Activated CD4-positive, alpha-beta T cell treated with anti-CD3 and anti-CD28 coated beads, Interleukin-2, amount 10 ng/mL, durations not matched to agents 24 days and 14 days (primary cell): ENCODE results near the gene RHOG. TPM values are rescaled to one million over a fixed set of nuclear protein-coding genes. Genes with fewer than 3 reads are reported as not detected.

Experiments
- DNase-seq: peaks from one replicate; pipeline ENCODE4 v3.0.0; 2022
- H3K27ac Mint-ChIP-seq: one replicate; pipeline ENCODE4 v1.8.0; 2022; ENCODE audit warnings: mild to moderate bottlenecking, mixed read lengths
- H3K27me3 Mint-ChIP-seq: one replicate; pipeline ENCODE4 v1.8.0; 2022; ENCODE audit warnings: mixed read lengths
- H3K36me3 Mint-ChIP-seq: one replicate; pipeline ENCODE4 v1.8.0; 2022; ENCODE audit warnings: low read depth, mild to moderate bottlenecking, mixed read lengths
- H3K4me1 Mint-ChIP-seq: one replicate; pipeline ENCODE4 v1.8.0; 2021; ENCODE audit warnings: mixed read lengths
- H3K4me3 Mint-ChIP-seq: one replicate; pipeline ENCODE4 v1.8.0; 2022; ENCODE audit warnings: mild to moderate bottlenecking, moderate library complexity, mixed read lengths
- H3K9me3 Mint-ChIP-seq: one replicate; pipeline ENCODE4 v1.8.0; 2021; ENCODE audit warnings: mixed read lengths
- intact Hi-C: fragments of 100-400 bp; cut with micrococcal nuclease; formaldehyde crosslinking; loops from one replicate; pipeline ENCODE4 v1.15.1; 2023
- total RNA-seq: library from RNA; stranded (reverse); gene quantifications from 2 replicates; pipeline ENCODE4 v1.2.3, GENCODE V29; 2022

Gene RHOG
- total RNA-seq, 1 donor from 2014 or later, result 174 TPM

DNA sequence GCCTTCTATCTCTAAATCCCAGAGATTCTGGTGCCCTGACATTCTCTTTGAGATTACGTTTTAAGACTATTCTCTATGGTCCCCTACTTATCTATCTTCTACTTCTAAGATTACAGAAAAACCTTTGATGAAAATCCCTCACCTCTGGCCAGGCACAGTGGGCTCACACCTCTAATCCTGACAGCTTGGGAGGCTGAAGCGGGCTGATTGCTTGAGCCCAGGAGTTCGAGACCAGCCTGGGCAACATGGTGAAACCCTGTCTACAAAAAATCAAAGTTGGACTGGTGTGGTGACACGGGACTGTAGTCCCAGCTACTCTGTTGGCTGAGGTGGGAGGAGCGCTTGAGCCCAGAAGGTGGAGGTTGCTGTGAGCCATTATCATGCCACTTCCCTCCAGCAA is 57.8 kb downstream of the RHOG start:
- Mint-ChIP-seq H3K27me3 (no peaks in the 10 kb centered on the region), H3K36me3 (peaks cover 55% of the 10 kb centered on the region), H3K4me1 (peaks cover 59% of the 10 kb centered on the region), H3K27ac (peak overlapping the region; percentile 16), H3K9me3 (no peaks in the 10 kb centered on the region), H3K4me3 (peak overlapping the region; percentile 10)
- intact Hi-C loops, result no loop called here
- no peak for DNase-seq

GRCh38 chr11:3781423-3781822 is 59.3 kb downstream of the RHOG start:
- Mint-ChIP-seq H3K9me3 (no peaks in the 10 kb centered on the region), H3K4me3 (peak overlapping the region; percentile 38), H3K4me1 (peaks cover 46% of the 10 kb centered on the region), H3K27ac (peak overlapping the region; percentile 71), H3K36me3 (peaks cover 56% of the 10 kb centered on the region), H3K27me3 (no peaks in the 10 kb centered on the region)
- no peak for DNase-seq
- intact Hi-C loops, result no loop called here

Other genes with a start within 250 kb of the RHOG start
- gene ART5, start 199.0 kb downstream of the RHOG start, total RNA-seq, result not detected in 2 replicates
- not detected in 2 replicates for gene ART1, start 195.8 kb downstream of the RHOG start, total RNA-seq
- gene CHRNA10, start 169.6 kb downstream of the RHOG start, total RNA-seq, result 2.0 and 2.7 TPM in 2 replicates
- gene NUP98, start 43.4 kb downstream of the RHOG start, total RNA-seq, result 122 and 129 TPM in 2 replicates
- 30.0 and 32.5 TPM in 2 replicates for gene PGAP2, start 32.4 kb downstream of the RHOG start, total RNA-seq
- gene STIM1, start 14.7 kb upstream of the RHOG start, total RNA-seq, result 60.6 and 63.4 TPM in 2 replicates